Panc1 (cell line): ENCODE measurements around the gene SART3. TPM values are rescaled to one million over a fixed set of nuclear protein-coding genes. Genes with fewer than 3 reads are reported as not detected.

Experiments used
- ATAC-seq: fragments of 200-7000 bp; cut with Tn5 transposase; 2 replicates; pipeline ENCODE4 v1.9.1; 2020; ENCODE audit warnings: mild to moderate bottlenecking, moderate library complexity
- BruUV-seq: library from RNA; stranded (reverse); fragments of 400-500 nt; replicated peaks from 2 replicates; lab custom pipeline; 2021; lab: Mats Ljungman, UMichigan
- CTCF ChIA-PET: fragments of 300-600 bp; sonication (Branson Sonifier 250); formaldehyde crosslinking; loops from one replicate; lab custom pipeline; 2022; ENCODE audit warnings: antibody characterized with exemption; lab: Charles Lee
- POLR2A ChIA-PET: fragments of 300-600 bp; sonication (Branson Sonifier 250); formaldehyde crosslinking; loops from one replicate; lab custom pipeline; 2022; ENCODE audit warnings: antibody characterized with exemption; lab: Charles Lee
- DNase-seq: peaks from one replicate; pipeline ENCODE4 v3.0.0-alpha.2; 2010; ENCODE audit warnings: low read depth, low spot score
- H3K27ac ChIP-seq: 2 replicates; pipeline ENCODE4 v1.5.1; 2011; ENCODE audit warnings: mild to moderate bottlenecking, low read length, inconsistent platforms
- H3K27me3 ChIP-seq: fragments of 200-500 bp; sonication (Bioruptor generic); 2 replicates; pipeline ENCODE4 v1.6.0; 2014; ENCODE audit warnings: low read length, inconsistent platforms; ENCODE audit not compliant: control insufficient read depth, insufficient read depth
- H3K36me3 ChIP-seq: fragments of 200-500 bp; sonication (Bioruptor generic); 2 replicates; pipeline ENCODE4 v1.5.1; 2014; ENCODE audit warnings: inconsistent platforms, mild to moderate bottlenecking, low read length, moderate library complexity; ENCODE audit not compliant: control insufficient read depth, insufficient read depth
- H3K4me1 ChIP-seq: 2 replicates; pipeline ENCODE4 v1.5.1; 2011; ENCODE audit warnings: inconsistent platforms, mild to moderate bottlenecking, low read length, moderate library complexity; ENCODE audit not compliant: control insufficient read depth, insufficient read depth
- H3K4me3 ChIP-seq, 2 experiments: 2 replicates each; pipeline ENCODE4 v1.5.1; 2011 to 2012; ENCODE audit warnings: low read depth in 2 of 2, low read length in 2 of 2, mild to moderate bottlenecking in 2 of 2, inconsistent platforms in 1 of 2, moderate library complexity in 1 of 2
- H3K9me3 ChIP-seq: fragments of 200-500 bp; sonication (Bioruptor generic); 2 replicates; pipeline ENCODE4 v1.5.1; 2014; ENCODE audit warnings: low read depth, mild to moderate bottlenecking, inconsistent platforms, low read length, moderate library complexity; ENCODE audit not compliant: control insufficient read depth, insufficient read depth
- POLR2AphosphoS5 ChIP-seq: IDR thresholded peaks from 2 replicates; pipeline ENCODE4 v1.6.1; 2012; ENCODE audit warnings: mild to moderate bottlenecking, low read depth, low read length, moderate library complexity
- SIN3A ChIP-seq: IDR thresholded peaks from 2 replicates; pipeline ENCODE4 v1.6.1; 2012; ENCODE audit warnings: low read depth, mild to moderate bottlenecking, low read length, moderate library complexity, borderline replicate concordance; ENCODE audit not compliant: insufficient read depth
- TCF7L2 ChIP-seq: IDR thresholded peaks from 2 replicates; pipeline ENCODE4 v1.6.1; 2011; ENCODE audit warnings: mild to moderate bottlenecking, low read depth, low read length, inconsistent platforms
- in situ Hi-C: cut with HindIII; loops from 2 replicates; pipeline ENCODE4 v1.10.0; 2016; ENCODE audit warnings: low sequenced_read_pairs, low pct_unique_long_range_greater_than_20kb
- intact Hi-C: fragments of 100-400 bp; cut with micrococcal nuclease; formaldehyde crosslinking; loops from one replicate; pipeline ENCODE4 v1.10.0; 2022; ENCODE audit not compliant: unreplicated experiment
- total RNA-seq: library from RNA; stranded (reverse); gene quantifications from one replicate; pipeline ENCODE4 v1.2.1, GENCODE V29; 2021; ENCODE audit not compliant: unreplicated experiment
- TF ChIP-seq, protein P1 (sequence below): fragments of 450-650 bp; IDR thresholded peaks from 2 replicates; pipeline ENCODE4 v1.5.1; 2017; ENCODE audit warnings: mild to moderate bottlenecking
- TF ChIP-seq, protein P2 (sequence below), 2 experiments: IDR thresholded peaks; 2 replicates each; pipeline ENCODE4 v1.6.1; 2011 to 2012; ENCODE audit warnings: low read depth in 2 of 2, control low read depth in 1 of 2, low read length in 1 of 2, mild to moderate bottlenecking in 1 of 2, moderate library complexity in 1 of 2; ENCODE audit not compliant: insufficient read depth in 1 of 2

Gene SART3
- total RNA-seq, 1 experiment from 2014 or later: 55.9 TPM

DNA sequence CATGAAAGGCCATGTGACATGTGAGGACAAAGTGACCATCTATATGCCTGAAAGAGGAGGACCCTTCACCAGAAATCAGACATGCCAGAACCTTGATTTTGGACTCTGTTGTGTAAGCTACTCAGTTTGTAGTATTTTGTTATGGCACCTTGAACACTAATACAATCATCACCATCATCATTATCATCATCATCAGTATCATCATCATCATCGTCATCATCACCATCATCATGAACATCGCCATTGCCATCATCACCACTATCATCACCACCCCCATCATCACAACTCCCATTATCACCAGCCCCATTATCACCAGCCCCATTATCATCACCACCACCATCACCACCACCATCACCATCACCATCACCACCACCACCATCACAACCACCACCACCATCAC is 17.3 kb upstream of the SART3 start:
- Histone ChIP-seq H3K9me3 (no peaks in the 10 kb centered on the region), H3K4me3 (no peak overlapping the region), H3K36me3 (no peaks in the 10 kb centered on the region), H3K27ac (no peak overlapping the region), H3K27me3 (no peaks in the 10 kb centered on the region), H3K4me1 (no peaks in the 10 kb centered on the region)
- TF ChIP-seq, protein P1, sequence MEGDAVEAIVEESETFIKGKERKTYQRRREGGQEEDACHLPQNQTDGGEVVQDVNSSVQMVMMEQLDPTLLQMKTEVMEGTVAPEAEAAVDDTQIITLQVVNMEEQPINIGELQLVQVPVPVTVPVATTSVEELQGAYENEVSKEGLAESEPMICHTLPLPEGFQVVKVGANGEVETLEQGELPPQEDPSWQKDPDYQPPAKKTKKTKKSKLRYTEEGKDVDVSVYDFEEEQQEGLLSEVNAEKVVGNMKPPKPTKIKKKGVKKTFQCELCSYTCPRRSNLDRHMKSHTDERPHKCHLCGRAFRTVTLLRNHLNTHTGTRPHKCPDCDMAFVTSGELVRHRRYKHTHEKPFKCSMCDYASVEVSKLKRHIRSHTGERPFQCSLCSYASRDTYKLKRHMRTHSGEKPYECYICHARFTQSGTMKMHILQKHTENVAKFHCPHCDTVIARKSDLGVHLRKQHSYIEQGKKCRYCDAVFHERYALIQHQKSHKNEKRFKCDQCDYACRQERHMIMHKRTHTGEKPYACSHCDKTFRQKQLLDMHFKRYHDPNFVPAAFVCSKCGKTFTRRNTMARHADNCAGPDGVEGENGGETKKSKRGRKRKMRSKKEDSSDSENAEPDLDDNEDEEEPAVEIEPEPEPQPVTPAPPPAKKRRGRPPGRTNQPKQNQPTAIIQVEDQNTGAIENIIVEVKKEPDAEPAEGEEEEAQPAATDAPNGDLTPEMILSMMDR: no peak
- no peak for TF ChIP-seq TCF7L2
- no peak for TF ChIP-seq SIN3A
- TF ChIP-seq, protein P2, sequence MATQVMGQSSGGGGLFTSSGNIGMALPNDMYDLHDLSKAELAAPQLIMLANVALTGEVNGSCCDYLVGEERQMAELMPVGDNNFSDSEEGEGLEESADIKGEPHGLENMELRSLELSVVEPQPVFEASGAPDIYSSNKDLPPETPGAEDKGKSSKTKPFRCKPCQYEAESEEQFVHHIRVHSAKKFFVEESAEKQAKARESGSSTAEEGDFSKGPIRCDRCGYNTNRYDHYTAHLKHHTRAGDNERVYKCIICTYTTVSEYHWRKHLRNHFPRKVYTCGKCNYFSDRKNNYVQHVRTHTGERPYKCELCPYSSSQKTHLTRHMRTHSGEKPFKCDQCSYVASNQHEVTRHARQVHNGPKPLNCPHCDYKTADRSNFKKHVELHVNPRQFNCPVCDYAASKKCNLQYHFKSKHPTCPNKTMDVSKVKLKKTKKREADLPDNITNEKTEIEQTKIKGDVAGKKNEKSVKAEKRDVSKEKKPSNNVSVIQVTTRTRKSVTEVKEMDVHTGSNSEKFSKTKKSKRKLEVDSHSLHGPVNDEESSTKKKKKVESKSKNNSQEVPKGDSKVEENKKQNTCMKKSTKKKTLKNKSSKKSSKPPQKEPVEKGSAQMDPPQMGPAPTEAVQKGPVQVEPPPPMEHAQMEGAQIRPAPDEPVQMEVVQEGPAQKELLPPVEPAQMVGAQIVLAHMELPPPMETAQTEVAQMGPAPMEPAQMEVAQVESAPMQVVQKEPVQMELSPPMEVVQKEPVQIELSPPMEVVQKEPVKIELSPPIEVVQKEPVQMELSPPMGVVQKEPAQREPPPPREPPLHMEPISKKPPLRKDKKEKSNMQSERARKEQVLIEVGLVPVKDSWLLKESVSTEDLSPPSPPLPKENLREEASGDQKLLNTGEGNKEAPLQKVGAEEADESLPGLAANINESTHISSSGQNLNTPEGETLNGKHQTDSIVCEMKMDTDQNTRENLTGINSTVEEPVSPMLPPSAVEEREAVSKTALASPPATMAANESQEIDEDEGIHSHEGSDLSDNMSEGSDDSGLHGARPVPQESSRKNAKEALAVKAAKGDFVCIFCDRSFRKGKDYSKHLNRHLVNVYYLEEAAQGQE (IDR thresholded peaks at IDR 0.05; ENCODE audit: insufficient read depth in 1 of 2, low read depth in 2 of 2, low read length in 1 of 2): no peak
- TF ChIP-seq POLR2AphosphoS5: no peak
- ATAC-seq: no peak
- ChIA-PET POLR2A (no interaction called here), CTCF (no interaction called here)
- in situ Hi-C loops: no loop called here
- no TSS peak for BruUV-seq
- DNase-seq: no peak
- intact Hi-C loops: no loop called here

DNA sequence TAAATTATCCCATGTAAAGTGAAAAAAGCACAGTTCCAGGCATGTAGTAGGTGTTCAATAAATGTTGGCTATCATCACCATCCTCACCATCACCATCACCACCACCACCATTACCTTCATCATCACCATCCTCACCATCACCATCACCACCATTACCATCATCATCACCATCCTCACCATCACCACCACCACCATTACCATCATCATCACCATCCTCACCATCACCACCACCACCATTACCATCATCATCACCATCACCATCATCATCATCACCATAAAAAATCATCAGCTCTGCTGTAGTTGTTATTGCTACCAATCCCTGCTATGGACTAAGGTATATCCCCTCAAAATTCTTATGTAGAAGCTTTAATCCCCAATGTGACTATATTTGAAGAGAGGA is 16.5 kb upstream of the SART3 start:
- H3K27me3 ChIP-seq: no peaks in the 10 kb centered on the region
- no peak overlapping the region for H3K4me3 ChIP-seq
- no peak for ATAC-seq
- ChIA-PET CTCF (no interaction called here), POLR2A (no interaction called here)
- BruUV-seq: no TSS peak
- H3K4me1 ChIP-seq: no peaks in the 10 kb centered on the region
- in situ Hi-C loops (no loop called here), intact Hi-C loops (no loop called here)
- no peak for DNase-seq
- H3K36me3 ChIP-seq: no peaks in the 10 kb centered on the region
- H3K27ac ChIP-seq: no peak overlapping the region
- TF ChIP-seq TCF7L2 (no peak), SIN3A (no peak), POLR2AphosphoS5 (no peak)
- TF ChIP-seq, protein P1: no peak
- TF ChIP-seq, protein P2 (IDR thresholded peaks at IDR 0.05; ENCODE audit: insufficient read depth in 1 of 2, low read depth in 2 of 2, low read length in 1 of 2): no peak
- H3K9me3 ChIP-seq: no peaks in the 10 kb centered on the region
